HepG2 (cell line): ENCODE data around the gene PRIM2.

Experiments
- ASH2L ChIP-seq: fragments of 300-600, 200-600 bp; sonication (generic); IDR thresholded peaks from 2 replicates; pipeline ENCODE4 v1.7.0; 2017; ENCODE audit warnings: low read depth, mild to moderate bottlenecking, moderate library complexity, mixed read lengths, low read length; ENCODE audit not compliant: insufficient read length
- JUNB ChIP-seq: sonication (generic); formaldehyde crosslinking; IDR thresholded peaks from 2 replicates; pipeline ENCODE4 v1.8.0; 2022; ENCODE audit warnings: missing genetic modification reagents, mild to moderate bottlenecking, borderline replicate concordance
- MAZ ChIP-seq, 2 experiments: sonication (generic) in 1 of 2; formaldehyde crosslinking in 1 of 2; IDR thresholded peaks; 2 replicates each; pipeline versions ENCODE4 v1.5.0 to v1.6.1; 2012 to 2020; ENCODE audit warnings: low read depth in 2 of 2, mild to moderate bottlenecking in 2 of 2, borderline replicate concordance in 1 of 2, improper control_type of control experiment in 1 of 2, low read length in 1 of 2, missing genetic modification reagents in 1 of 2, moderate library complexity in 1 of 2
- MXI1 ChIP-seq: IDR thresholded peaks from 3 replicates; pipeline ENCODE4 v1.6.1; 2012; ENCODE audit warnings: low read depth, low read length, inconsistent platforms, borderline replicate concordance
- PHF21A ChIP-seq: sonication (generic); formaldehyde crosslinking; IDR thresholded peaks from 2 replicates; pipeline ENCODE4 v1.5.0; 2020; ENCODE audit warnings: mild to moderate bottlenecking, missing genetic modification reagents
- POLR2AphosphoS2 ChIP-seq: IDR thresholded peaks from 2 replicates; pipeline ENCODE4 v1.6.1; 2011; ENCODE audit warnings: low read depth, low read length, improper control_type of control experiment
- ZNF317 ChIP-seq: sonication (generic); formaldehyde crosslinking; IDR thresholded peaks from 2 replicates; pipeline ENCODE4 v1.5.0; 2020; ENCODE audit warnings: mild to moderate bottlenecking, missing genetic modification reagents
- ZNF501 ChIP-seq: sonication (generic); formaldehyde crosslinking; IDR thresholded peaks from 2 replicates; pipeline ENCODE4 v1.5.1; 2020; ENCODE audit warnings: mild to moderate bottlenecking, moderate library complexity, missing genetic modification reagents
- TF ChIP-seq, protein P1 (sequence below): sonication (generic); formaldehyde crosslinking; IDR thresholded peaks from 2 replicates; pipeline ENCODE4 v1.5.1; 2020; ENCODE audit warnings: missing genetic modification reagents, mild to moderate bottlenecking, borderline replicate concordance
- TF ChIP-seq, protein P2 (sequence below): IDR thresholded peaks from 2 replicates; pipeline ENCODE4 v1.6.1; 2012; ENCODE audit warnings: inconsistent platforms
- TF ChIP-seq, protein P3 (sequence below): sonication (generic); formaldehyde crosslinking; IDR thresholded peaks from 2 replicates; pipeline ENCODE4 v1.5.0; 2020; ENCODE audit warnings: mild to moderate bottlenecking, missing genetic modification reagents, moderate library complexity
- TF ChIP-seq, protein P4 (sequence below): sonication (generic); formaldehyde crosslinking; IDR thresholded peaks from 2 replicates; pipeline ENCODE4 v1.4.0; 2020; ENCODE audit warnings: missing genetic modification reagents
- TF ChIP-seq, protein P5 (sequence below): sonication (generic); formaldehyde crosslinking; conservative IDR thresholded peaks from 2 replicates; pipeline ENCODE4 v1.8.1; 2023; ENCODE audit warnings: missing genetic modification reagents
- TF ChIP-seq, protein P6 (sequence below): sonication (generic); formaldehyde crosslinking; IDR thresholded peaks from 2 replicates; pipeline ENCODE4 v1.4.0; 2020; ENCODE audit warnings: missing genetic modification reagents

DNA sequence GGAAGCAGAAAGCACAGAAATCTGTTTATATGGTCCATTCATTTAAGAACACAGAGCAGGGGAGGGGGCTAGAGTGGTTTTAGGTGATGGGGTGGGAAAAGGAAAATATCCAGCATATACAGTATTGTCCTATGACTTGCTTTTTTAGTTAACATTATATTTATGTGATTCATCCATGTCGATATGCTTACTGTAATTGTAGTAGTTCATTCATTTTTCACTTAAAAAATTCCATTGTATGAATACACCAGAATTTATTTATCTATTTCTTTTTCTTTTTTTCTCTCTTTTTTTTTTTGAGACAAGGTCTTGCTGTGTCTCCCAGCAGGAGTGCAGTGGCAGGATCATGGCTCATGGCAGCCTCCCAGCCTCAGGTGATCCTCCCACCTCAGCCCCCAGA, 9.6 kb upstream of the PRIM2 start:
- TF ChIP-seq JUNB (CRISPR knock-in tag) (no peak), MXI1 (no peak), POLR2AphosphoS2 (no peak), ZNF501 (CRISPR knock-in tag) (no peak), ASH2L (no peak), PHF21A (CRISPR knock-in tag) (no peak), MAZ (IDR thresholded peaks at IDR 0.05; ENCODE audit: borderline replicate concordance, low read depth, low read length) (no peak), MAZ (CRISPR knock-in tag; IDR thresholded peaks at IDR 0.05; ENCODE audit: low read depth) (no peak), ZNF317 (CRISPR knock-in tag) (no peak)
- TF ChIP-seq, protein P1, sequence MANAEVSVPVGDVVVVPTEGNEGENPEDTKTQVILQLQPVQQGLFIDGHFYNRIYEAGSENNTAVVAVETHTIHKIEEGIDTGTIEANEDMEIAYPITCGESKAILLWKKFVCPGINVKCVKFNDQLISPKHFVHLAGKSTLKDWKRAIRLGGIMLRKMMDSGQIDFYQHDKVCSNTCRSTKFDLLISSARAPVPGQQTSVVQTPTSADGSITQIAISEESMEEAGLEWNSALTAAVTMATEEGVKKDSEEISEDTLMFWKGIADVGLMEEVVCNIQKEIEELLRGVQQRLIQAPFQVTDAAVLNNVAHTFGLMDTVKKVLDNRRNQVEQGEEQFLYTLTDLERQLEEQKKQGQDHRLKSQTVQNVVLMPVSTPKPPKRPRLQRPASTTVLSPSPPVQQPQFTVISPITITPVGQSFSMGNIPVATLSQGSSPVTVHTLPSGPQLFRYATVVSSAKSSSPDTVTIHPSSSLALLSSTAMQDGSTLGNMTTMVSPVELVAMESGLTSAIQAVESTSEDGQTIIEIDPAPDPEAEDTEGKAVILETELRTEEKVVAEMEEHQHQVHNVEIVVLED (CRISPR knock-in tag): no peak
- TF ChIP-seq, protein P2, sequence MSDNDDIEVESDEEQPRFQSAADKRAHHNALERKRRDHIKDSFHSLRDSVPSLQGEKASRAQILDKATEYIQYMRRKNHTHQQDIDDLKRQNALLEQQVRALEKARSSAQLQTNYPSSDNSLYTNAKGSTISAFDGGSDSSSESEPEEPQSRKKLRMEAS: no peak
- TF ChIP-seq, protein P3, sequence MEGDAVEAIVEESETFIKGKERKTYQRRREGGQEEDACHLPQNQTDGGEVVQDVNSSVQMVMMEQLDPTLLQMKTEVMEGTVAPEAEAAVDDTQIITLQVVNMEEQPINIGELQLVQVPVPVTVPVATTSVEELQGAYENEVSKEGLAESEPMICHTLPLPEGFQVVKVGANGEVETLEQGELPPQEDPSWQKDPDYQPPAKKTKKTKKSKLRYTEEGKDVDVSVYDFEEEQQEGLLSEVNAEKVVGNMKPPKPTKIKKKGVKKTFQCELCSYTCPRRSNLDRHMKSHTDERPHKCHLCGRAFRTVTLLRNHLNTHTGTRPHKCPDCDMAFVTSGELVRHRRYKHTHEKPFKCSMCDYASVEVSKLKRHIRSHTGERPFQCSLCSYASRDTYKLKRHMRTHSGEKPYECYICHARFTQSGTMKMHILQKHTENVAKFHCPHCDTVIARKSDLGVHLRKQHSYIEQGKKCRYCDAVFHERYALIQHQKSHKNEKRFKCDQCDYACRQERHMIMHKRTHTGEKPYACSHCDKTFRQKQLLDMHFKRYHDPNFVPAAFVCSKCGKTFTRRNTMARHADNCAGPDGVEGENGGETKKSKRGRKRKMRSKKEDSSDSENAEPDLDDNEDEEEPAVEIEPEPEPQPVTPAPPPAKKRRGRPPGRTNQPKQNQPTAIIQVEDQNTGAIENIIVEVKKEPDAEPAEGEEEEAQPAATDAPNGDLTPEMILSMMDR (CRISPR knock-in tag): no peak
- TF ChIP-seq, protein P4, sequence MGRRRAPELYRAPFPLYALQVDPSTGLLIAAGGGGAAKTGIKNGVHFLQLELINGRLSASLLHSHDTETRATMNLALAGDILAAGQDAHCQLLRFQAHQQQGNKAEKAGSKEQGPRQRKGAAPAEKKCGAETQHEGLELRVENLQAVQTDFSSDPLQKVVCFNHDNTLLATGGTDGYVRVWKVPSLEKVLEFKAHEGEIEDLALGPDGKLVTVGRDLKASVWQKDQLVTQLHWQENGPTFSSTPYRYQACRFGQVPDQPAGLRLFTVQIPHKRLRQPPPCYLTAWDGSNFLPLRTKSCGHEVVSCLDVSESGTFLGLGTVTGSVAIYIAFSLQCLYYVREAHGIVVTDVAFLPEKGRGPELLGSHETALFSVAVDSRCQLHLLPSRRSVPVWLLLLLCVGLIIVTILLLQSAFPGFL (CRISPR knock-in tag): no peak
- TF ChIP-seq, protein P5, sequence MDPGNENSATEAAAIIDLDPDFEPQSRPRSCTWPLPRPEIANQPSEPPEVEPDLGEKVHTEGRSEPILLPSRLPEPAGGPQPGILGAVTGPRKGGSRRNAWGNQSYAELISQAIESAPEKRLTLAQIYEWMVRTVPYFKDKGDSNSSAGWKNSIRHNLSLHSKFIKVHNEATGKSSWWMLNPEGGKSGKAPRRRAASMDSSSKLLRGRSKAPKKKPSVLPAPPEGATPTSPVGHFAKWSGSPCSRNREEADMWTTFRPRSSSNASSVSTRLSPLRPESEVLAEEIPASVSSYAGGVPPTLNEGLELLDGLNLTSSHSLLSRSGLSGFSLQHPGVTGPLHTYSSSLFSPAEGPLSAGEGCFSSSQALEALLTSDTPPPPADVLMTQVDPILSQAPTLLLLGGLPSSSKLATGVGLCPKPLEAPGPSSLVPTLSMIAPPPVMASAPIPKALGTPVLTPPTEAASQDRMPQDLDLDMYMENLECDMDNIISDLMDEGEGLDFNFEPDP (CRISPR knock-in tag): no peak
- TF ChIP-seq, protein P6, sequence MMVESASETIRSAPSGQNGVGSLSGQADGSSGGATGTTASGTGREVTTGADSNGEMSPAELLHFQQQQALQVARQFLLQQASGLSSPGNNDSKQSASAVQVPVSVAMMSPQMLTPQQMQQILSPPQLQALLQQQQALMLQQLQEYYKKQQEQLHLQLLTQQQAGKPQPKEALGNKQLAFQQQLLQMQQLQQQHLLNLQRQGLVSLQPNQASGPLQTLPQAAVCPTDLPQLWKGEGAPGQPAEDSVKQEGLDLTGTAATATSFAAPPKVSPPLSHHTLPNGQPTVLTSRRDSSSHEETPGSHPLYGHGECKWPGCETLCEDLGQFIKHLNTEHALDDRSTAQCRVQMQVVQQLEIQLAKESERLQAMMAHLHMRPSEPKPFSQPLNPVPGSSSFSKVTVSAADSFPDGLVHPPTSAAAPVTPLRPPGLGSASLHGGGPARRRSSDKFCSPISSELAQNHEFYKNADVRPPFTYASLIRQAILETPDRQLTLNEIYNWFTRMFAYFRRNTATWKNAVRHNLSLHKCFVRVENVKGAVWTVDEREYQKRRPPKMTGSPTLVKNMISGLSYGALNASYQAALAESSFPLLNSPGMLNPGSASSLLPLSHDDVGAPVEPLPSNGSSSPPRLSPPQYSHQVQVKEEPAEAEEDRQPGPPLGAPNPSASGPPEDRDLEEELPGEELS (CRISPR knock-in tag): no peak
